GM10266 (cell line): ENCODE data around the gene MAN2B1.

ENCODE experiments used
- DNase-seq: peaks from one replicate; pipeline ENCODE4 v3.0.0; 2012; ENCODE audit errors: extremely low spot score
- TF ChIP-seq, protein P1 (sequence below): IDR thresholded peaks from 2 replicates; pipeline ENCODE4 v1.5.1; 2012; ENCODE audit warnings: mild to moderate bottlenecking, low read depth; ENCODE audit not compliant: control insufficient read depth, insufficient read depth; ENCODE audit errors: missing control alignments

MAN2B1 gene

GRCh38 chr19:12695997-12696365 is 29.4 kb upstream of the MAN2B1 start:
- TF ChIP-seq, protein P1, sequence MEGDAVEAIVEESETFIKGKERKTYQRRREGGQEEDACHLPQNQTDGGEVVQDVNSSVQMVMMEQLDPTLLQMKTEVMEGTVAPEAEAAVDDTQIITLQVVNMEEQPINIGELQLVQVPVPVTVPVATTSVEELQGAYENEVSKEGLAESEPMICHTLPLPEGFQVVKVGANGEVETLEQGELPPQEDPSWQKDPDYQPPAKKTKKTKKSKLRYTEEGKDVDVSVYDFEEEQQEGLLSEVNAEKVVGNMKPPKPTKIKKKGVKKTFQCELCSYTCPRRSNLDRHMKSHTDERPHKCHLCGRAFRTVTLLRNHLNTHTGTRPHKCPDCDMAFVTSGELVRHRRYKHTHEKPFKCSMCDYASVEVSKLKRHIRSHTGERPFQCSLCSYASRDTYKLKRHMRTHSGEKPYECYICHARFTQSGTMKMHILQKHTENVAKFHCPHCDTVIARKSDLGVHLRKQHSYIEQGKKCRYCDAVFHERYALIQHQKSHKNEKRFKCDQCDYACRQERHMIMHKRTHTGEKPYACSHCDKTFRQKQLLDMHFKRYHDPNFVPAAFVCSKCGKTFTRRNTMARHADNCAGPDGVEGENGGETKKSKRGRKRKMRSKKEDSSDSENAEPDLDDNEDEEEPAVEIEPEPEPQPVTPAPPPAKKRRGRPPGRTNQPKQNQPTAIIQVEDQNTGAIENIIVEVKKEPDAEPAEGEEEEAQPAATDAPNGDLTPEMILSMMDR = no peak
- DNase-seq = no peak

DNA sequence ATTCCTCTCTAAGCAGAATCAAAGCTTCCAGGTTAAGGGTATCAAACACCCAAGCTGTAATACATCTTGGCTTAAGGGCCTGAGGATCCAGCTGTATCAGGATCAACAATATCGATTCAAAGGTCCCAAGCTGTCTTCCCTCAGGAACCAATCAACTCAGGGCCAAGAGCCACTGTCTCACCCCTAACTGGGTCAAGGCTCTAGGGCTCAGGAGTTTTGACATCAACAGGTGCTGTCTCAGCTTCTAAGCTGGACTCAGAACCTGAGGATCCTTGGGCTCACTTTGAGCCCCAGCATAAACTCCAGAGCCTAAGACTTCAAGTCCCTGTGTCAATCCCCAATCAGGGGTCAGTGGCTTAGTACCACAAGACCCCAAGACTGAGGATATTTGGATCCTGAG is 29.0 kb upstream of the MAN2B1 start:
- TF ChIP-seq, protein P1 = no peak
- no peak for DNase-seq

DNA sequence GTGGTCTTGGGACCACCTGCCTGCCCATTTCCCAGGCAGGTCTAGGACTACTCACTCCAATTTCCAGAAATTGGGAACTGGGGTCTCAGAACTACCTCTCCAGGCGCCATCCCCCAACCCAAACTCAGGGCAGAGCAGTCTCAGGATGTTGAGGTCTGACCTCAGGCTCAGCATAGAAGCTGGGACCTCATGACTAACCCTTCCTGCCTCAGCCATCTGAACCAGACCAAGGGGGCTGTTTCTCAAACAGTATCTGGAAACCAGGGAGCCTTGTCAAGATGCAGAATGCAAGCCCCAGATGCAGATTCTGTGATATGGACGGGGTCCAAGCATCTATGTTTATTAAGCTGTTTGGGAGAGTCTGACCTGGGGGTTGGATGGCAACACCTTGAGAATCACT is 28.6 kb upstream of the MAN2B1 start:
- DNase-seq = no peak

GRCh38 chr19:12694641-12695040 is 28.1 kb upstream of the MAN2B1 start:
- TF ChIP-seq, protein P1 = no peak

More for the DNA sequence above, 28.6 kb upstream of the MAN2B1 start:
- TF ChIP-seq, protein P1 = no peak

DNA sequence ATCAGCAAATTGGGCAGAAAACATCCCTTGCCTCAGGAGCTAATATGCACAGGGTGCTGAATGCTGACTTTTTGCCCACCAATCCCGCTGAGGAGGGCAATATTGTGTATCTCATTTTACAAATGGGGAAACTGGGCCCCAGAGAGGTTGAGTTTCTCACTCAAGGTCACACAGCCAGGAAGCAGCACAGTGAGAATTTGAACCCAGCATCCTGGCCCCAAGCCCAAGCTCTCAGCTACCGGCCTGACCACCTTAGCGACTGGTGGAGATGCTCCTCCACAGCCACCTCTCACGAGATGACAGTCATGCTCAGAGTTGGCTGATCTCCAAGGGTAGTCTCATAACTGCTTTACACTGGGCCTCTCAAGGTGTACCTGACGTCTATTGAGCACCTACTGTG is 26.4 kb upstream of the MAN2B1 start:
- TF ChIP-seq, protein P1 = no peak
- DNase-seq = no peak

More at GRCh38 chr19:12694641-12695040, 28.1 kb upstream of the MAN2B1 start:
- DNase-seq = no peak

DNA sequence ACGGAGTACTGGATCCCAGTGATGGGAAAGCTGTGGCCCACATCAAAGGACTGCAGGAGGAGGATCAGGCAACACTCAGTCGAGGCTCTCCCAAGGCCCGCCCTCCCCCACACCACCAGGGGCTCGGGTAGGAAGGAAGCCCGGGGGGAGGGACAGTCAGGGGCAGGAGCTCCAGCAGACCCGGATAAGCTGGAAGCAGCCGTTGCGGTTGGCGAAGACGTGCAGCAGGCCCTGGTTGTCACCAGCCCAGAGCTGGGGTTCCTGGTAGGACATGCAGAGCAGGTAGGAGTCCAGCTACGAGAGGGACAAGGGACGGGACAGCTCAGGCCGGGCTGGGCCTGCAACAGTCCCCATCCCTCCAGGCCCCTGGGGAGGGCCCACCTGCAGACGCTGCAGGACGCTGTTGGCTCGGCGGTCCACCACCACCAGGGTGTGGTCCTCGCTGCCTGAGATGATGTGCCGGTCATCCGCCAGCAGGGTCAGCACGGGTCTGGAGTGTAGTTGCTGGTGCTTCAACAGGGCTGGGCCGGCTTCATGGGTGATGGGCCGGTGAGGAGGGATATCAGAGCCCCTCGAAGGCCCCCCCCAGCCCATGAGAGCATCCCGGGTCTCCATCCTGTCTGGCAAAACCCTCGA is 23.2 kb upstream of the MAN2B1 start:
- no peak for DNase-seq
- TF ChIP-seq, protein P1 = no peak

GRCh38 chr19:12689012-12689411 is 22.5 kb upstream of the MAN2B1 start:
- no peak for DNase-seq
- TF ChIP-seq, protein P1 = no peak
